KMS-11 (cell line): ENCODE measurements around the gene KCTD13.
"Not testable (repeated sequence)": the region's sequence is repeated elsewhere in the genome, so short reads cannot be mapped to it uniquely, and the experiment has no call there.

Experiments
- H2AFZ ChIP-seq: fragments of 200-600 bp; sonication (generic); 2 replicates; pipeline ENCODE4 v1.6.1; 2016; ENCODE audit warnings: antibody characterized with exemption, mixed run types, low read depth
- H3K27ac ChIP-seq: fragments of 200-600 bp; sonication (generic); 2 replicates; pipeline ENCODE4 v1.6.1; 2016; ENCODE audit warnings: mild to moderate bottlenecking, mixed run types
- H3K27me3 ChIP-seq: fragments of 200-600 bp; sonication (generic); 2 replicates; pipeline ENCODE4 v1.6.1; 2017; ENCODE audit warnings: mild to moderate bottlenecking, low read depth, mixed run types, moderate library complexity; ENCODE audit not compliant: insufficient read depth
- H3K36me3 ChIP-seq: fragments of 200-600 bp; sonication (generic); 2 replicates; pipeline ENCODE4 v1.6.1; 2017; ENCODE audit warnings: mild to moderate bottlenecking, mixed run types; ENCODE audit not compliant: insufficient read depth
- H3K4me1 ChIP-seq: fragments of 200-600 bp; sonication (generic); 2 replicates; pipeline ENCODE4 v1.6.1; 2016; ENCODE audit warnings: mild to moderate bottlenecking, low read depth, mixed run types; ENCODE audit not compliant: poor library complexity, severe bottlenecking
- H3K4me2 ChIP-seq: fragments of 200-600 bp; sonication (generic); 2 replicates; pipeline ENCODE4 v1.7.0; 2016; ENCODE audit warnings: mild to moderate bottlenecking, mixed run types
- H3K4me3 ChIP-seq: fragments of 200-600 bp; sonication (generic); IDR thresholded peaks from 2 replicates; pipeline ENCODE4 v1.6.1; 2017; ENCODE audit warnings: low read depth, low read length, mixed read lengths; ENCODE audit not compliant: insufficient read depth
- H3K79me2 ChIP-seq: fragments of 200-600 bp; sonication (generic); 2 replicates; pipeline ENCODE4 v1.6.1; 2016; ENCODE audit warnings: low read depth, mixed run types; ENCODE audit not compliant: insufficient read depth
- H3K9ac ChIP-seq: fragments of 200-600 bp; sonication (generic); 2 replicates; pipeline ENCODE4 v1.6.1; 2016; ENCODE audit warnings: mild to moderate bottlenecking, mixed run types
- H4K20me1 ChIP-seq: fragments of 200-600 bp; sonication (generic); 2 replicates; pipeline ENCODE4 v1.6.1; 2016; ENCODE audit warnings: mild to moderate bottlenecking, mixed run types; ENCODE audit not compliant: insufficient read depth
- CTCF ChIP-seq: fragments of 200-600 bp; sonication (generic); conservative IDR thresholded peaks from 2 replicates; pipeline ENCODE4 v1.6.1; 2017; ENCODE audit warnings: low read depth, mild to moderate bottlenecking, antibody characterized with exemption, low read length, moderate library complexity, mixed read lengths

KCTD13 gene

GRCh38 chr16:29894352-29894751 is 31.7 kb downstream of the KCTD13 start:
- no peak for TF ChIP-seq CTCF
- Histone ChIP-seq H3K4me1 (no peaks in the 10 kb centered on the region), H3K9ac (no peak overlapping the region), H3K27ac (no peak overlapping the region), H4K20me1 (no peaks in the 10 kb centered on the region), H3K27me3 (peaks cover 53% of the 10 kb centered on the region), H3K4me3 (no peak overlapping the region), H3K79me2 (no peaks in the 10 kb centered on the region), H3K4me2 (no peak overlapping the region), H2AFZ (no peak overlapping the region), H3K36me3 (no peaks in the 10 kb centered on the region)

GRCh38 chr16:29893553-29893952 is 32.5 kb downstream of the KCTD13 start:
- H3K79me2 ChIP-seq, result no peaks in the 10 kb centered on the region
- H2AFZ ChIP-seq, result no peak overlapping the region
- H3K4me2 ChIP-seq, result no peak overlapping the region
- TF ChIP-seq CTCF, result no peak
- H3K4me3 ChIP-seq, result no peak overlapping the region
- H3K4me1 ChIP-seq, result no peaks in the 10 kb centered on the region
- H3K27me3 ChIP-seq, result peaks cover 50% of the 10 kb centered on the region
- no peaks in the 10 kb centered on the region for H4K20me1 ChIP-seq
- H3K27ac ChIP-seq, result no peak overlapping the region
- no peaks in the 10 kb centered on the region for H3K36me3 ChIP-seq
- no peak overlapping the region for H3K9ac ChIP-seq

- Histone ChIP-seq H3K36me3 (no peaks in the 10 kb centered on the region), H3K4me1 (no peaks in the 10 kb centered on the region), H3K79me2 (no peaks in the 10 kb centered on the region), H3K27ac (no peak overlapping the region), H4K20me1 (no peaks in the 10 kb centered on the region), H3K4me3 (no peak overlapping the region), H3K27me3 (peaks cover 49% of the 10 kb centered on the region), H2AFZ (no peak overlapping the region), H3K4me2 (no peak overlapping the region), H3K9ac (no peak overlapping the region)
- TF ChIP-seq CTCF, result no peak
Measured at GRCh38 chr16:29892458-29892813, 33.6 kb downstream of the KCTD13 start.

- TF ChIP-seq CTCF, result no peak
- Histone ChIP-seq H2AFZ (no peak overlapping the region), H3K79me2 (no peaks in the 10 kb centered on the region), H3K27me3 (peaks cover 44% of the 10 kb centered on the region), H3K4me3 (no peak overlapping the region), H3K36me3 (no peaks in the 10 kb centered on the region), H3K9ac (no peak overlapping the region), H3K27ac (no peak overlapping the region), H3K4me1 (no peaks in the 10 kb centered on the region), H3K4me2 (no peak overlapping the region), H4K20me1 (no peaks in the 10 kb centered on the region)
Measured at GRCh38 chr16:29891525-29892457, 34.2 kb downstream of the KCTD13 start.

GRCh38 chr16:29889372-29889771 is 36.7 kb downstream of the KCTD13 start:
- H2AFZ ChIP-seq, H3K4me1 ChIP-seq, H3K36me3 ChIP-seq, H3K27ac ChIP-seq, H3K79me2 ChIP-seq, H3K9ac ChIP-seq, H4K20me1 ChIP-seq, H3K4me2 ChIP-seq, H3K4me3 ChIP-seq: not testable (repeated sequence)
- H3K27me3 ChIP-seq, result peaks cover 43% of the 10 kb centered on the region
